Thyroid gland (tissue), 4 donors: ENCODE data around the gene ELMO3.

Experiments
- POLR2A ChIP-seq, 2 donors: fragments of 450-650 bp; IDR thresholded peaks; one replicate each; pipeline ENCODE4 v1.6.1; 2017; ENCODE audit warnings: antibody characterized with exemption in 2 of 2, mild to moderate bottlenecking in 2 of 2, moderate library complexity in 1 of 2
- TF ChIP-seq, protein P1 (sequence below), 6 experiments: fragments of 200-600 bp in 3 of 6; fragments of 450-650 bp in 3 of 6; sonication (generic) in 3 of 6; IDR thresholded peaks; one replicate each; pipeline ENCODE4 v1.5.1; 2016 to 2019; ENCODE audit warnings: antibody characterized with exemption in 6 of 6, mild to moderate bottlenecking in 2 of 6, inconsistent platforms in 1 of 6, moderate library complexity in 1 of 6

DNA sequence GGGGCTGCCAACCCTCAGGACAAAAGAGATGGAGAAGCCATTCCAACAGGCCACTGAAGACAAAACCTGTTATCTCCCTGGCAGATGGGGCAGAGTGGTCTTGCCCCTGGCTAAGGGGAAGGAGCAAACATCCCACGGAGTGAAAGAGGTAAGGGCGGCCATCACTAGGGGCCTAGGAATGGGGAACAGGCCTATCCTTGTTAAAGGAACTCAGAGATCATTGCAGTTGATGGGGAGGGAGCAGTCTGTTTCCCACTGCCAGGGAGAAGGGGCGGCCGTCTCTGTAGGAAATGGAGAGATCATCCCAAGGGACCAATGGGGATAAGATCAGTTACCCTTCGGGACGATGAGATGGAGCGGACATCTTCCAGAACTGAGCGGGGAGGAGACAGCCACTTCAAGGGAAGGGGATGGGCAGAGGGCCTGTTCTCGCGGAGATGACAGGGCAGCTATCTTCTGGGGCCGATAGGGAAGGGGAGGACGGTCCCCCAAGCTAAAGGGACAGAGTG lies 27.4 kb downstream of the ELMO3 start:
- no peak for TF ChIP-seq POLR2A (IDR thresholded peaks at IDR 0.05)
- TF ChIP-seq, protein P1, sequence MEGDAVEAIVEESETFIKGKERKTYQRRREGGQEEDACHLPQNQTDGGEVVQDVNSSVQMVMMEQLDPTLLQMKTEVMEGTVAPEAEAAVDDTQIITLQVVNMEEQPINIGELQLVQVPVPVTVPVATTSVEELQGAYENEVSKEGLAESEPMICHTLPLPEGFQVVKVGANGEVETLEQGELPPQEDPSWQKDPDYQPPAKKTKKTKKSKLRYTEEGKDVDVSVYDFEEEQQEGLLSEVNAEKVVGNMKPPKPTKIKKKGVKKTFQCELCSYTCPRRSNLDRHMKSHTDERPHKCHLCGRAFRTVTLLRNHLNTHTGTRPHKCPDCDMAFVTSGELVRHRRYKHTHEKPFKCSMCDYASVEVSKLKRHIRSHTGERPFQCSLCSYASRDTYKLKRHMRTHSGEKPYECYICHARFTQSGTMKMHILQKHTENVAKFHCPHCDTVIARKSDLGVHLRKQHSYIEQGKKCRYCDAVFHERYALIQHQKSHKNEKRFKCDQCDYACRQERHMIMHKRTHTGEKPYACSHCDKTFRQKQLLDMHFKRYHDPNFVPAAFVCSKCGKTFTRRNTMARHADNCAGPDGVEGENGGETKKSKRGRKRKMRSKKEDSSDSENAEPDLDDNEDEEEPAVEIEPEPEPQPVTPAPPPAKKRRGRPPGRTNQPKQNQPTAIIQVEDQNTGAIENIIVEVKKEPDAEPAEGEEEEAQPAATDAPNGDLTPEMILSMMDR (IDR thresholded peaks at IDR 0.05) = no peak
